Measurements from ENCODE around the gene GPR89B. TPM values are rescaled to one million over a fixed set of nuclear protein-coding genes. Genes with fewer than 3 reads are reported as not detected.
"Not testable (repeated sequence)": the region's sequence is repeated elsewhere in the genome, so short reads cannot be mapped to it uniquely, and the experiment has no call there.

GPR89B gene
- total and polyA plus RNA-seq, 9 of the 15 experiments (the other 6 are each of a cell fraction or from before 2014, with no cell fraction given): 9.3 to 39.3 (median 19.6) TPM

DNA sequence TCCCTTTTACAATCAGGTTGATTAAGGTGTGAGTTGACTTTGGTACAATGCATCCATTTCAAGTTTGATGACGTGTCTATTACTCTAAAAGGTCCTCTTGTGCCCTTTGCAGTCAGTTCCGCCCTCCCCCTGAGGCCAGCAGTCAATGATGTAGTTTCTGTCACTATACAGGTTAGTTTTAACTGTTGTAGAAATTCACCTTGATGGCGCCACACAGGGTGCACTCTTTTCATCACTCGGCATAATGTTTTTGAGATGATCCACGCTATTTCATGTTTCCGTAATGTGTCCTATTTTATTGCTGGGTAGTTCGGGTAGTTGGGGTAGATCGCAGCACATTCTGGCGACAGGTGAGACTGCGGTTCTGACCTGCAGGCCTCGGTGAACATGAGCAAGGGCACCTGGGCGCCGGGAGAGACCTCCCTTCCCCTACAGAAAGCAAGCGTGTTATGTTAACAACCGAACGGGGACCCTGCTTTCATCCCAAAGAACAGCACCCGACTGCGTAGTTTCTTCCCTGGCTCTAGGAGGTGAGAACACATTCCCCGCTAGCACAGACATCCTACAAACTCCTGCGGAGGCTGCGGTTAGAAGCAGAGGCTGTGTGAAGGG is 109.7 kb downstream of the GPR89B start:
- BruUV-seq (replicated peaks); H3K4me1 ChIP-seq (replicated peaks in 1 of 2; ENCODE audit: control insufficient read depth in 2 of 2, insufficient read depth in 2 of 2, low read length in 2 of 2); intact Hi-C loops (cut with micrococcal nuclease); H3K9me1 ChIP-seq (ENCODE audit: control insufficient read depth, insufficient read depth, low read length); H3K4me3 ChIP-seq; H4K20me1 ChIP-seq (replicated peaks; ENCODE audit: control insufficient read depth, insufficient read depth, low read length); in situ Hi-C loops (cut with MboI); FAIRE-seq; CTCF ChIA-PET (ENCODE audit: low intra/inter-chr PET ratio); H3K36me3 ChIP-seq (ENCODE audit: control insufficient read depth, insufficient read depth, low read length); H3K27me3 ChIP-seq (ENCODE audit: control insufficient read depth in 2 of 2, insufficient read depth in 2 of 2, low read length in 2 of 2); H2AFZ ChIP-seq (ENCODE audit: low read depth, low read length); H3K9me3 ChIP-seq (replicated peaks; ENCODE audit: control insufficient read depth, insufficient read depth, low read depth, low read length); H3K79me2 ChIP-seq (ENCODE audit: control insufficient read depth, insufficient read depth, low read length); DNase-seq (ENCODE audit: extremely low read depth in 1 of 4, low spot score in 3 of 4): not testable (repeated sequence)
- WGBS (ENCODE audit: insufficient coverage, low coverage, missing lambda C conversion rate): 3% methylated on average over 4 of the region's 21 CpGs
- TF ChIP-seq NONO (IDR thresholded peaks at IDR 0.05; ENCODE audit: low read depth in 2 of 2, low read length in 1 of 2): peak in 1 of 2 experiments; percentile 12; a peak in 1 of 4 replicates
- H3K4me2 ChIP-seq (ENCODE audit: insufficient read depth, low read length): peak overlapping the region; percentile 46; the same call in 1 of the 2 replicates
- POLR2A ChIA-PET: interaction anchor here (1.0 kb wide), 2 partner anchors 145 to 296 kb away, joined by 3 to 5 read pairs; no protein-coding TSS in a partner anchor
- ATAC-seq: peak; percentile 17
- H3K27ac ChIP-seq (ENCODE audit: extremely low read depth, low read depth, low read length): peak overlapping the region; percentile 82; the same call in 1 of the 3 replicates
- H3K9ac ChIP-seq (ENCODE audit: insufficient read depth in 1 of 2, low read depth in 2 of 2, low read length in 2 of 2): peak overlapping the region in 1 of 2 experiments; percentile 73; a peak in 1 of 4 replicates

DNA sequence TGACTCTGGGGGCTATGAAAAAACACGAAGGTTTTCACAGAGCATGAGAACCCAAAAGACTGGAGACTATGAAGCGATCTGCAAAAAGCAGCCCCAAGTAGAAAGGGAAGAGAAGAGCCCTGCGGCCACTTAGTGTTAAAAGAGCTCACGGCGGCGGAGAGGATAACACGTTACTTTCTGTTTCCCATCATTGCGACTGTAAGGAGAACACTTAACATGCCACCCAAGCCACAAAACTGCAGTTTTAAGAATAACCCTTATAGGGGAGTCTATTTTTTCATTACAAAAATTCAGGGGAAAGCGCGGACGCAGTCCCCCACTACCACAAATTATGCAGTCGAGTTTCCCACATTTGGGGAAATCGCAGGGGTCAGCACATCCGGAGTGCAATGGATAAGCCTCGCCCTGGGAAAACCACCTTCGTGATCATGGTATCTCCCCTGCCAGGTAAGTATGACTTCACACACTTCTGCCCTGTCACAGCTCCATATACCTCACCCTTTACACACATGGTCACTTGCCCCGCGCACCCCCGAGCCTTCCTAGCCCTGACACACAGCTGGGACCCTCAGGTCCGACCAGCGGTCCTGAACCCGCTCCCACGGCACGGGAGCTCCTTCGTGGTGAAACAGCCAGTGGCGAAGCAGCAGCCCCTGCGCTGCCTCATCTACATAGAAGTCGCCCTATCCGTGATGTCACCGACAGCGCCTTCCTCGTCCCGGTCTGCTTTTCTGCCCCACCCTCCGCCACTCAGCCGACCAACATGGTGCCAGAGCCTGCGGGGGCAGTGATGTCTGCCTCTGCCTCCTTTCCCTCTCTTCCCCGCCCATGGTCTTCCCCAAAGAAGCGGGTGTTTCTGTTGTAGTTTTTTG is 110.5 kb downstream of the GPR89B start:
- H3K9me1 ChIP-seq (ENCODE audit: control insufficient read depth, insufficient read depth, low read length); H3K27me3 ChIP-seq (ENCODE audit: control insufficient read depth in 2 of 2, insufficient read depth in 2 of 2, low read length in 2 of 2); H3K9me3 ChIP-seq (replicated peaks; ENCODE audit: control insufficient read depth, insufficient read depth, low read depth, low read length); H3K79me2 ChIP-seq (ENCODE audit: control insufficient read depth, insufficient read depth, low read length); CTCF ChIA-PET (ENCODE audit: low intra/inter-chr PET ratio); H3K4me1 ChIP-seq (replicated peaks in 1 of 2; ENCODE audit: control insufficient read depth in 2 of 2, insufficient read depth in 2 of 2, low read length in 2 of 2); H4K20me1 ChIP-seq (replicated peaks; ENCODE audit: control insufficient read depth, insufficient read depth, low read length); in situ Hi-C loops (cut with MboI); intact Hi-C loops (cut with micrococcal nuclease); H3K36me3 ChIP-seq (ENCODE audit: control insufficient read depth, insufficient read depth, low read length): not testable (repeated sequence)
- BruUV-seq (replicated peaks): TSS peak; percentile 100
- WGBS (ENCODE audit: insufficient coverage, low coverage, missing lambda C conversion rate): 0% methylated on average over 16 of the region's 38 CpGs
- peak overlapping the region; percentile 37 for H3K4me3 ChIP-seq
- DNase-seq (ENCODE audit: extremely low read depth in 1 of 4, low spot score in 3 of 4) (peak in 3 of 4 experiments; percentile 43 to 94 (median 43)), ATAC-seq (peak; percentile 94), FAIRE-seq (peak; percentile 92)
- H3K4me2 ChIP-seq (ENCODE audit: insufficient read depth, low read length): peak overlapping the region; percentile 52; the same call in 1 of the 2 replicates
- H3K27ac ChIP-seq (ENCODE audit: extremely low read depth, low read depth, low read length): peak overlapping the region; percentile 82
- peak overlapping the region; percentile 73 to 83 for H3K9ac ChIP-seq (ENCODE audit: insufficient read depth in 1 of 2, low read depth in 2 of 2, low read length in 2 of 2)
- H2AFZ ChIP-seq (ENCODE audit: low read depth, low read length): 0 out of 2 replicates have a peak overlapping the region, but pooled peaks have one; percentile 74
- POLR2A ChIA-PET: interaction anchor here (0.8 to 1.0 kb wide), 3 partner anchors 17 to 295 kb away, joined by 3 to 5 read pairs (median 3); no protein-coding TSS in a partner anchor
- peak; percentile 76 for TF ChIP-seq SMAD4 (CRISPR knock-in tag; conservative IDR thresholded peaks at IDR 0.05)
- peak; percentile 100 for TF ChIP-seq CBX1 (IDR thresholded peaks at IDR 0.05; ENCODE audit: low read depth)
- peak; percentile 75 for TF ChIP-seq HDAC3 (IDR thresholded peaks at IDR 0.05; ENCODE audit: borderline replicate concordance, partially characterized antibody)
- TF ChIP-seq, protein P1, sequence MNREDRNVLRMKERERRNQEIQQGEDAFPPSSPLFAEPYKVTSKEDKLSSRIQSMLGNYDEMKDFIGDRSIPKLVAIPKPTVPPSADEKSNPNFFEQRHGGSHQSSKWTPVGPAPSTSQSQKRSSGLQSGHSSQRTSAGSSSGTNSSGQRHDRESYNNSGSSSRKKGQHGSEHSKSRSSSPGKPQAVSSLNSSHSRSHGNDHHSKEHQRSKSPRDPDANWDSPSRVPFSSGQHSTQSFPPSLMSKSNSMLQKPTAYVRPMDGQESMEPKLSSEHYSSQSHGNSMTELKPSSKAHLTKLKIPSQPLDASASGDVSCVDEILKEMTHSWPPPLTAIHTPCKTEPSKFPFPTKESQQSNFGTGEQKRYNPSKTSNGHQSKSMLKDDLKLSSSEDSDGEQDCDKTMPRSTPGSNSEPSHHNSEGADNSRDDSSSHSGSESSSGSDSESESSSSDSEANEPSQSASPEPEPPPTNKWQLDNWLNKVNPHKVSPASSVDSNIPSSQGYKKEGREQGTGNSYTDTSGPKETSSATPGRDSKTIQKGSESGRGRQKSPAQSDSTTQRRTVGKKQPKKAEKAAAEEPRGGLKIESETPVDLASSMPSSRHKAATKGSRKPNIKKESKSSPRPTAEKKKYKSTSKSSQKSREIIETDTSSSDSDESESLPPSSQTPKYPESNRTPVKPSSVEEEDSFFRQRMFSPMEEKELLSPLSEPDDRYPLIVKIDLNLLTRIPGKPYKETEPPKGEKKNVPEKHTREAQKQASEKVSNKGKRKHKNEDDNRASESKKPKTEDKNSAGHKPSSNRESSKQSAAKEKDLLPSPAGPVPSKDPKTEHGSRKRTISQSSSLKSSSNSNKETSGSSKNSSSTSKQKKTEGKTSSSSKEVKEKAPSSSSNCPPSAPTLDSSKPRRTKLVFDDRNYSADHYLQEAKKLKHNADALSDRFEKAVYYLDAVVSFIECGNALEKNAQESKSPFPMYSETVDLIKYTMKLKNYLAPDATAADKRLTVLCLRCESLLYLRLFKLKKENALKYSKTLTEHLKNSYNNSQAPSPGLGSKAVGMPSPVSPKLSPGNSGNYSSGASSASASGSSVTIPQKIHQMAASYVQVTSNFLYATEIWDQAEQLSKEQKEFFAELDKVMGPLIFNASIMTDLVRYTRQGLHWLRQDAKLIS (CRISPR knock-in tag; IDR thresholded peaks at IDR 0.05): peak; percentile 59; the same call in 1 of the 2 replicates
- TF ChIP-seq NCOA4 (IDR thresholded peaks at IDR 0.05; ENCODE audit: partially characterized antibody): peak; percentile 93

All from K562 (cell line).